ENCODE results near the gene GATA5.

Gene GATA5

GRCh38 chr20:62430866-62431447 is 44.8 kb downstream of the GATA5 start:
- no peak for DNase-seq (ENCODE audit: low spot score)
- TF ChIP-seq, protein P1, sequence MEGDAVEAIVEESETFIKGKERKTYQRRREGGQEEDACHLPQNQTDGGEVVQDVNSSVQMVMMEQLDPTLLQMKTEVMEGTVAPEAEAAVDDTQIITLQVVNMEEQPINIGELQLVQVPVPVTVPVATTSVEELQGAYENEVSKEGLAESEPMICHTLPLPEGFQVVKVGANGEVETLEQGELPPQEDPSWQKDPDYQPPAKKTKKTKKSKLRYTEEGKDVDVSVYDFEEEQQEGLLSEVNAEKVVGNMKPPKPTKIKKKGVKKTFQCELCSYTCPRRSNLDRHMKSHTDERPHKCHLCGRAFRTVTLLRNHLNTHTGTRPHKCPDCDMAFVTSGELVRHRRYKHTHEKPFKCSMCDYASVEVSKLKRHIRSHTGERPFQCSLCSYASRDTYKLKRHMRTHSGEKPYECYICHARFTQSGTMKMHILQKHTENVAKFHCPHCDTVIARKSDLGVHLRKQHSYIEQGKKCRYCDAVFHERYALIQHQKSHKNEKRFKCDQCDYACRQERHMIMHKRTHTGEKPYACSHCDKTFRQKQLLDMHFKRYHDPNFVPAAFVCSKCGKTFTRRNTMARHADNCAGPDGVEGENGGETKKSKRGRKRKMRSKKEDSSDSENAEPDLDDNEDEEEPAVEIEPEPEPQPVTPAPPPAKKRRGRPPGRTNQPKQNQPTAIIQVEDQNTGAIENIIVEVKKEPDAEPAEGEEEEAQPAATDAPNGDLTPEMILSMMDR (IDR thresholded peaks at IDR 0.05): no peak
- H3K27ac ChIP-seq: no peak overlapping the region
- H3K4me3 ChIP-seq: no peak overlapping the region

DNA sequence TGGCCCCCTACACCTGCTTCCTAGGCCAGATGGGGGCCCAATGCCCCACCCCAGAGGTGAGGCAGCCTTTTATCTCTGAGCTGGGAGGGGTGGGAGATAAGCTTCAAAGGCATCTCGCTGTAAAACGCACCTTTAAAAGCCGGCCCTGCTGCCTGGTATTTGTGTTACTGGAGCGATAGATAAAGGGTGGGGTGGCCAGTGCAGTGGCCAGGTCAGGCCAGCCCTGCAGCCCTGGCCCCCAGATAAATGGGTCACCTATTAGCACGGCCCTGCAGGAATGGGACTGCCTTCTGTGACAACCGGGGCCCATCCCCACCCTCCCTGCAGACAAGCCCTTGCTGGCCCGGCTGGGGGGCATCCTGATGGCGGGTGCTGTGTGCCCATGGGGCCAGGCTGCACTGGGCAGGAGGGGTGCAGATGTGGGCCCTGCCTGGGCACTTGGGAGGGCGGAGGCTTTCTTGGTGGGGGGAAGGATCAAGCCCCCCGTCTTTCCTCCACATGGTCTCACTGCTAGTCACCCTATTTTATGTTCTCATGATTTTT is 45.4 kb downstream of the GATA5 start:
- TF ChIP-seq, protein P1 (IDR thresholded peaks at IDR 0.05): no peak
- no peak for DNase-seq (ENCODE audit: low spot score)
- Histone ChIP-seq H3K27ac (no peak overlapping the region), H3K4me3 (no peak overlapping the region)

GRCh38 chr20:62429455-62430310 is 46.1 kb downstream of the GATA5 start:
- no peak overlapping the region for H3K27ac ChIP-seq
- no peak for DNase-seq (ENCODE audit: low spot score)
- TF ChIP-seq, protein P1 (IDR thresholded peaks at IDR 0.05): no peak
- H3K4me3 ChIP-seq: no peak overlapping the region

DNA sequence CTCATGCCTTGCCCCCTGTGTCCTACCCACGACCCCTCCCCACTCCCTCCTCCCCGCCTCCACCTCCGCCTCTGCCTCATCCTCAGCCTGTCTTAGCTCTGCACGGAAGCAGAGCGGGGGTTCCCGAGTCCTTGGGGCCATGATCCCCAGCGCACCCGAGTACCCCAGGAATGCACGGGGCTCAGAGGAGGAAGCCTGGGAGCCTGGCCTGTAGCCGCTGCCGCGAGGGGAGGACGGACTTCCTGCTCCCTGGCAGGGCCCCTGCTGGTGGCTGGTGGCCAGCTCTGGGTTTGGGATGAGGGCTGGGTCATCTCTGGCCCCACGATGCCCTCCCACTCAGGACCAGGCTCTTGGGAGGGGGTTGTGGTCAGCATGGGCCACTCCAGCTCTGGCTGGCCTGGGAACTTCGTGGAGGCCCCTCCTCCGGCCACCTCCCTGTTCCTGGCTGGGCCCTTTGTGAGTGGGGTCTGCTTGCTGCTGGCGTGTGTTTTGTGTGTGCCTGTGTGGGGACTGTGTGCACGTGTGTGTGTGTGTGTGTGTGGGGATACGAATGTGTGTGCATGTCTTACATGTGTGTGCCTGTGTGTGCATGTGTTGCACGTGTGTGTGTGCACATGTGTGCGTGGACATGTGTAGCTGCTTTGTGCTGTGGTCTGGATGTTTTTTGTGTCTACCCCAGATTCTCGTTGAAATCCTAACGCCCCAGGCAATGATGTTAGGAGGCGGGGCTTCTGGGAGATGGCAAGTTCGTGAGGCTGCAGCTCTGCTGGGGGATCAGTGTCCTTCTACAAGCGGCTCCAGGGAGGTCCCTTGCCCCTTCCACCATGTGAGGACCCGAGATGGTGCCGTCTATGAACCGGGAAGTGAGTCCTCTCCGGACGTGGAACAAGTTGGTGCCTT is 47.1 kb downstream of the GATA5 start:
- DNase-seq (ENCODE audit: low spot score): no peak
- Histone ChIP-seq H3K27ac (no peak overlapping the region), H3K4me3 (no peak overlapping the region)
- TF ChIP-seq, protein P1 (IDR thresholded peaks at IDR 0.05): no peak

- Histone ChIP-seq H3K27ac (no peak overlapping the region), H3K4me3 (no peak overlapping the region)
- DNase-seq (ENCODE audit: low spot score): no peak
- TF ChIP-seq, protein P1 (IDR thresholded peaks at IDR 0.05): no peak
These were observed 47.8 kb downstream of the GATA5 start for GRCh38 chr20:62428002-62428372.

GRCh38 chr20:62427172-62428001 is 48.4 kb downstream of the GATA5 start, which contains the start of gene RBBP8NL:
RBBP8NL (minus strand) TSS chr20:62427539; CDS start chr20:62419647, 7,892 bp downstream.
- Histone ChIP-seq H3K27ac (no peak within 1 kb of the TSS), H3K4me3 (no peak within 1 kb of the TSS)
- TF ChIP-seq, protein P1 (IDR thresholded peaks at IDR 0.05): no peak
- DNase-seq (ENCODE audit: low spot score): no peak
